OCI-LY7 (cell line): Measurements from ENCODE around the gene KCNQ1OT1. TPM values are rescaled to one million over a fixed set of nuclear protein-coding genes. Genes with fewer than 3 reads are reported as not detected.

Experiments used
- BruUV-seq: library from RNA; stranded (reverse); fragments of 400-500 nt; replicated peaks from 2 replicates; lab custom pipeline; 2021; lab: Mats Ljungman, UMichigan
- CTCF ChIA-PET: fragments of 300-600 bp; sonication (Branson Sonifier 250); formaldehyde crosslinking; loops from one replicate; lab custom pipeline; 2022; ENCODE audit warnings: antibody characterized with exemption; ENCODE audit not compliant: unreplicated experiment; lab: Charles Lee
- POLR2A ChIA-PET: fragments of 300-600 bp; sonication (Branson Sonifier 250); formaldehyde crosslinking; loops from one replicate; lab custom pipeline; 2022; ENCODE audit warnings: antibody characterized with exemption; lab: Charles Lee
- DNase-seq: peaks from one replicate; pipeline ENCODE4 v3.0.0-alpha.2; 2015; ENCODE audit warnings: low spot score
- H2AFZ ChIP-seq: fragments of 200-600 bp; sonication (generic), shearing (Covaris generic); 2 replicates; pipeline ENCODE4 v1.6.1; 2014; ENCODE audit warnings: mild to moderate bottlenecking, antibody characterized with exemption, low read length, moderate library complexity
- H3K27ac ChIP-seq: fragments of 200-600 bp; sonication (generic); 2 replicates; pipeline ENCODE4 v1.5.1; 2014; ENCODE audit warnings: mixed run types, low read depth, mild to moderate bottlenecking, moderate library complexity, low read length, inconsistent platforms; ENCODE audit not compliant: poor library complexity, severe bottlenecking
- H3K36me3 ChIP-seq: fragments of 200-600 bp; sonication (generic); 2 replicates; pipeline ENCODE4 v1.6.1; 2014; ENCODE audit warnings: mild to moderate bottlenecking, antibody characterized with exemption, low read length, moderate library complexity, mixed read lengths; ENCODE audit not compliant: insufficient read depth
- H3K4me1 ChIP-seq: fragments of 200-600 bp; sonication (generic); 2 replicates; pipeline ENCODE4 v1.5.1; 2014; ENCODE audit warnings: mild to moderate bottlenecking, low read length; ENCODE audit not compliant: insufficient read depth, poor library complexity, severe bottlenecking
- H3K4me2 ChIP-seq: fragments of 200-600 bp; sonication (generic); 2 replicates; pipeline ENCODE4 v1.6.1; 2014; ENCODE audit warnings: mild to moderate bottlenecking, low read length
- H3K4me3 ChIP-seq: fragments of 200-600 bp; sonication (generic); 2 replicates; pipeline ENCODE4 v1.5.1; 2014; ENCODE audit warnings: mild to moderate bottlenecking, low read depth, low read length; ENCODE audit not compliant: poor library complexity, severe bottlenecking
- H3K79me2 ChIP-seq: fragments of 200-600 bp; sonication (generic); 2 replicates; pipeline ENCODE4 v1.6.1; 2016; ENCODE audit warnings: low read depth, mild to moderate bottlenecking, low read length, moderate library complexity, mixed read lengths; ENCODE audit not compliant: insufficient read depth
- H3K9me2 ChIP-seq: fragments of 200-600 bp; sonication (generic); 2 replicates; pipeline ENCODE4 v1.6.1; 2016; ENCODE audit warnings: mild to moderate bottlenecking, low read length, mixed read lengths; ENCODE audit not compliant: insufficient read depth
- H3K9me3 ChIP-seq: fragments of 200-600 bp; sonication (generic); 2 replicates; pipeline ENCODE4 v1.6.1; 2014; ENCODE audit warnings: mild to moderate bottlenecking, mixed run types, low read length, mixed read lengths
- H4K20me1 ChIP-seq: fragments of 200-600 bp; sonication (generic); 2 replicates; pipeline ENCODE4 v1.6.1; 2014; ENCODE audit warnings: mild to moderate bottlenecking, antibody characterized with exemption, low read length, moderate library complexity, mixed read lengths; ENCODE audit not compliant: insufficient read depth
- CTCF ChIP-seq: fragments of 200-600 bp; sonication (generic); conservative IDR thresholded peaks from 2 replicates; pipeline ENCODE4 v1.5.1; 2014; ENCODE audit warnings: mild to moderate bottlenecking, antibody characterized with exemption, low read length, moderate library complexity, mixed read lengths
- EZH2phosphoT487 ChIP-seq: fragments of 200-600 bp; sonication (generic); IDR thresholded peaks from 2 replicates; pipeline ENCODE4 v1.6.1; 2018; ENCODE audit warnings: low read depth, borderline replicate concordance, mild to moderate bottlenecking, mixed run types, antibody characterized with exemption, low read length, moderate library complexity, mixed read lengths
- intact Hi-C: fragments of 100-400 bp; cut with micrococcal nuclease; formaldehyde crosslinking; loops from one replicate; pipeline ENCODE4 v1.10.0; 2022; ENCODE audit not compliant: unreplicated experiment
- total RNA-seq, 2 experiments: library from RNA; depleted of rRNA in 1 of 2; stranded (reverse); fragments of >200 nt in 1 of 2; shearing (Covaris generic) in 1 of 2; gene quantifications; 2 replicates each; pipeline ENCODE4 v1.2.3, GENCODE V29; 2014 to 2022

The KCNQ1OT1 gene
- total RNA-seq, 2 experiments from 2014 or later = 2.9 to 3.4 TPM

GRCh38 chr11:2704896-2705606 is 5.3 kb upstream of the KCNQ1OT1 start:
- Histone ChIP-seq H3K36me3 (no peaks in the 10 kb centered on the region), H3K4me1 (peaks cover 39% of the 10 kb centered on the region), H3K4me2 (no peak overlapping the region), H3K9me3 (no peaks in the 10 kb centered on the region), H3K27ac (no peak overlapping the region), H3K9me2 (no peaks in the 10 kb centered on the region), H4K20me1 (no peaks in the 10 kb centered on the region), H2AFZ (no peak overlapping the region), H3K79me2 (no peaks in the 10 kb centered on the region), H3K4me3 (no peak overlapping the region)
- TF ChIP-seq EZH2phosphoT487 = no peak
- no peak for DNase-seq
- intact Hi-C loops = no loop called here
- BruUV-seq = no TSS peak
- ChIA-PET CTCF (no interaction called here), POLR2A (no interaction called here)

GRCh38 chr11:2704356-2704755 is 4.6 kb upstream of the KCNQ1OT1 start:
- POLR2A ChIA-PET = no interaction called here

More at GRCh38 chr11:2704356-2704755, 4.6 kb upstream of the KCNQ1OT1 start:
- Histone ChIP-seq H3K9me3 (no peaks in the 10 kb centered on the region), H3K27ac (no peak overlapping the region), H3K4me3 (no peak overlapping the region), H3K9me2 (no peaks in the 10 kb centered on the region), H4K20me1 (no peaks in the 10 kb centered on the region), H3K36me3 (no peaks in the 10 kb centered on the region), H3K4me1 (peaks cover 39% of the 10 kb centered on the region), H3K79me2 (no peaks in the 10 kb centered on the region), H2AFZ (no peak overlapping the region), H3K4me2 (peak overlapping the region; percentile 69)
- intact Hi-C loops = no loop called here
- CTCF ChIA-PET = no interaction called here
- no peak for TF ChIP-seq EZH2phosphoT487
- no peak for TF ChIP-seq CTCF
- DNase-seq = no peak
- BruUV-seq = no TSS peak
